Psoas muscle (tissue), 8 donors: ENCODE results near the gene HNF1B. TPM values are rescaled to one million over a fixed set of nuclear protein-coding genes. Genes with fewer than 3 reads are reported as not detected.
"Not testable (repeated sequence)": the region's sequence is repeated elsewhere in the genome, so short reads cannot be mapped to it uniquely, and the experiment has no call there.

ENCODE experiments used
- ATAC-seq, 4 donors: fragments of 200-7000 bp; cut with Tn5 transposase; one replicate each; pipeline ENCODE4 v1.9.1; 2020; ENCODE audit warnings: moderate library complexity in 3 of 4, mild to moderate bottlenecking in 2 of 4
- DNase-seq, 2 donors: peaks; one replicate each; pipeline ENCODE4 v3.0.0-alpha.2; 2020
- H3K27ac ChIP-seq: fragments of 200-600 bp; one replicate; pipeline ENCODE4 v1.8.0; 2022
- H3K27me3 ChIP-seq, 3 donors: fragments of 200-600 bp in 1 of 3; one replicate each; pipeline versions ENCODE4 v1.6.1 to v1.8.0; 2013 to 2022; ENCODE audit warnings: low read length in 2 of 3, mild to moderate bottlenecking in 2 of 3, moderate library complexity in 1 of 3; ENCODE audit not compliant: insufficient read depth in 3 of 3
- H3K36me3 ChIP-seq, 2 donors: fragments of 200-600 bp in 1 of 2; one replicate each; pipeline versions ENCODE4 v1.6.1 to v1.8.0; 2013 to 2022; ENCODE audit warnings: low read depth in 1 of 2, mild to moderate bottlenecking in 1 of 2, moderate library complexity in 1 of 2; ENCODE audit not compliant: insufficient read depth in 1 of 2
- H3K4me1 ChIP-seq: fragments of 200-600 bp; one replicate; pipeline ENCODE4 v1.8.0; 2022
- H3K4me3 ChIP-seq: fragments of 200-600 bp; one replicate; pipeline ENCODE4 v1.8.0; 2022; ENCODE audit warnings: mild to moderate bottlenecking
- H3K9me3 ChIP-seq: fragments of 200-600 bp; one replicate; pipeline ENCODE4 v1.8.0; 2022
- CTCF ChIP-seq: fragments of 200-600 bp; IDR thresholded peaks from one replicate; pipeline ENCODE4 v1.8.0; 2022; ENCODE audit warnings: antibody characterized with exemption
- WGBS, 3 donors: extraction: QIAGEN DNeasy Blood & Tissue Kit; methylation state at CpG; one replicate each; pipeline versions ENCODE4 v1.1.6 to v1.1.7; 2013; 5-methylcytosine and 5-hydroxymethylcytosine counted together
- intact Hi-C, 2 donors: fragments of 100-400 bp; cut with DNase I; formaldehyde crosslinking; loops; one replicate each; pipeline versions ENCODE4 v1.11.0 to v1.14.2; 2022
- polyA plus RNA-seq, 3 donors: library from polyadenylated mRNA; stranded (reverse); fragments of 200-250 nt; gene quantifications; one replicate each; pipeline ENCODE4 v1.2.3, GENCODE V29; 2013
- total RNA-seq, 4 donors: library from RNA; stranded (reverse); fragmentation: NEBNext Ultra II Directional in 2 of 4; extraction: Animal tissue kit (Norgen Biotek cat#: 25700) in 2 of 4; gene quantifications; one replicate each; pipeline versions ENCODE4 v1.2.1 to v1.2.4, GENCODE V29; 2021 to 2023
- donor health status: healthy with polysubstance abuse.
- donor health status: DM: no; HTN: no; CAD: no; lungs with moderate emphysema.
- donor health status: Bipolar disorder and iron deficiency.
- donor health status: healthy.
- donor health status: DM: yes; HTN: yes; CAD: no.
- donor health status: DM: no; HTN: no; CAD: no.
- donor health status: DM: no; HTN: no; CAD: no.
- donor health status: DM: yes; HTN: yes; CAD: no.

HNF1B gene
- total and polyA plus RNA-seq, 7 donors, result 0.03 TPM; not detected in 6

- no peak overlapping the region for H3K4me3 ChIP-seq
- no peak for ATAC-seq
- H3K27ac ChIP-seq, result no peak overlapping the region
- H3K9me3 ChIP-seq, result no peaks in the 10 kb centered on the region
- no peaks in the 10 kb centered on the region for H3K4me1 ChIP-seq
- H3K27me3 ChIP-seq, result peaks cover 0 to 5% (median 3%) of the 10 kb centered on the region in 3 donors
- H3K36me3 ChIP-seq, result no peaks in the 10 kb centered on the region
- TF ChIP-seq CTCF, result no peak
- WGBS, 3 donors, result 67 to 79% (median 76%) methylated on average over 6 of the region's 6 CpGs
- intact Hi-C loops, result no loop called here
- no peak for DNase-seq
Observed at GRCh38 chr17:37691807-37692206, 53.1 kb downstream of the HNF1B start.

DNA sequence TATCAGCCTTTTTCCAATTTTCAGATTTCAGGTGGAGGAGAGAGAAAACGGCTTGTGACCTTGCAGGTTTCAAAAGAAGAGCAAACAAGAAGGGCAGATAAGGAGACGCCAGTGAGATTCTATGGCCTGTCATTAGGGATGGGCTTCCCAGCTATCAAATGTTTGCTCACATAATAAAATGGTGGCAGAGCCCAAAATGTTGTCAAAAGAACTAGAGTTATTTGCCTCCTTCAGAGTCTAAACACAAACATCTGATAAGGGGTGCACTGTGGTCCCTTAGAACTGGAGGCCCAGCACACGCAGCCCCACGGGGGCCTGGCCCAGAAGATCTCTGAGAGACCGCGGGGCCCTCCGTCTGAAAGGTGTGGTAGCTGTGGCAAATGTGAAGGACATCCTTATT, 55.5 kb downstream of the HNF1B start:
- no peak for ATAC-seq
- Histone ChIP-seq H3K27me3 (peaks cover 0 to 5% (median 3%) of the 10 kb centered on the region in 3 donors), H3K9me3 (no peaks in the 10 kb centered on the region), H3K4me1 (no peaks in the 10 kb centered on the region), H3K4me3 (no peak overlapping the region), H3K27ac (no peak overlapping the region), H3K36me3 (no peaks in the 10 kb centered on the region)
- intact Hi-C loops, result no loop called here
- no peak for DNase-seq
- 89 to 90% (median 89%) methylated on average over 7 of the region's 7 CpGs for WGBS, 3 donors
- no peak for TF ChIP-seq CTCF

DNA sequence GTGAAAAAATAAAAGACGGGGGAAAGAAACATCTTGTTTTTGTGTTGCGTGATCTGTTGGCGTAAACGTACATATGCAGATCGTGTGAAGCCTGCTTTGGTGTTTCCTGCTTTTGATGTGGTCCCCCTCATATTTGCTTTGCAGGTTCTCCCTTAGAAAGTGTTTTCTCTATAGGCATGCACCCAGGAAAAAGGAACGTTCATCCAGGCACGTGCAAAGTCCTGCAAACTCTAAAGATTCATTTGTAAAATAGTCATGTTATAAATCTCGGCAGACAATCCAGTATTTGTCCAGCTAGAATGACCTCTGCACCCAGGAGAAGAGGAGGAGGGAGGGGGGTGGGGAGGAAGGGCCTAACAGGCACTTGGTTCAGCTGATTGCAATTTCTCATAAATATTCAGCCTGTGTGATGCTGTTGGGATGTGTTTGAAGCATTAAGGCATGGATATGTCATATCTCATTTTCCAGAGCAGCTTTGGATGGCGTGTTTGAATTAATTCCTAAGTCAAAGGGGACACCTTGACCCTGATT, 61.3 kb downstream of the HNF1B start:
- Histone ChIP-seq H3K4me3 (no peak overlapping the region), H3K4me1 (no peaks in the 10 kb centered on the region), H3K27me3 (peaks cover 0 to 3% (median 0%) of the 10 kb centered on the region in 3 donors), H3K9me3 (no peaks in the 10 kb centered on the region), H3K36me3 (no peaks in the 10 kb centered on the region), H3K27ac (no peak overlapping the region)
- WGBS, 3 donors, result 52 to 61% (median 53%) methylated on average over 9 of the region's 9 CpGs
- TF ChIP-seq CTCF, result no peak
- DNase-seq, result no peak
- no peak for ATAC-seq
- intact Hi-C loops, result no loop called here

- intact Hi-C loops, result no loop called here
- ATAC-seq (no peak), DNase-seq (no peak)
- Histone ChIP-seq H3K27me3 (peaks cover 0 to under 1% (median 0%) of the 10 kb centered on the region in 3 donors), H3K4me1 (no peaks in the 10 kb centered on the region), H3K4me3 (no peak overlapping the region), H3K9me3 (no peaks in the 10 kb centered on the region), H3K36me3 (no peaks in the 10 kb centered on the region), H3K27ac (no peak overlapping the region)
- 65 to 77% (median 73%) methylated on average over 3 of the region's 3 CpGs for WGBS, 3 donors
- TF ChIP-seq CTCF, result no peak
Observed at GRCh38 chr17:37682007-37682406, 62.9 kb downstream of the HNF1B start.

DNA sequence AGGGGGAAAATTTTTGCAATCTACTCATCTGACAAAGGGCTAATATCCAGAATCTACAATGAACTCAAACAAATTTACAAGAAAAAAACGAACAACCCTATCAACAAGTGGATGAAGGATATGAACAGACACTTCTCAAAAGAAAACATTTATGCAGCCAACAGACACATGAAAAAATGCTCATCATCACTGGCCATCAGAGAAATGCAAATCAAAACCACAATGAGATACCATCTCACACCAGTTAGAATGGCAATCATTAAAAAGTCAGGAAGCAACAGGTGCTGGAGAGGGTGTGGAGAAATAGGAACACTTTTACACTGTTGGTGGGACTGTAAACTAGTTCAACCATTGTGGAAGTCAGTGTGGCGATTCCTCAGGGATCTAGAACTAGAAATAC, 64.9 kb downstream of the HNF1B start:
- H3K4me1 ChIP-seq, intact Hi-C loops, ATAC-seq, H3K27me3 ChIP-seq, H3K36me3 ChIP-seq, H3K27ac ChIP-seq, H3K4me3 ChIP-seq, DNase-seq, H3K9me3 ChIP-seq: not testable (repeated sequence)
- 83 to 94% (median 92%) methylated on average over 1 of the region's 2 CpGs for WGBS, 3 donors
